GM18526 (cell line): ENCODE data around the gene CDH5.

Source experiments
- POLR2A ChIP-seq: IDR thresholded peaks from 3 replicates; pipeline ENCODE4 v1.6.1; 2011; ENCODE audit not compliant: insufficient read length; ENCODE audit errors: extremely low read depth

CDH5 gene

DNA sequence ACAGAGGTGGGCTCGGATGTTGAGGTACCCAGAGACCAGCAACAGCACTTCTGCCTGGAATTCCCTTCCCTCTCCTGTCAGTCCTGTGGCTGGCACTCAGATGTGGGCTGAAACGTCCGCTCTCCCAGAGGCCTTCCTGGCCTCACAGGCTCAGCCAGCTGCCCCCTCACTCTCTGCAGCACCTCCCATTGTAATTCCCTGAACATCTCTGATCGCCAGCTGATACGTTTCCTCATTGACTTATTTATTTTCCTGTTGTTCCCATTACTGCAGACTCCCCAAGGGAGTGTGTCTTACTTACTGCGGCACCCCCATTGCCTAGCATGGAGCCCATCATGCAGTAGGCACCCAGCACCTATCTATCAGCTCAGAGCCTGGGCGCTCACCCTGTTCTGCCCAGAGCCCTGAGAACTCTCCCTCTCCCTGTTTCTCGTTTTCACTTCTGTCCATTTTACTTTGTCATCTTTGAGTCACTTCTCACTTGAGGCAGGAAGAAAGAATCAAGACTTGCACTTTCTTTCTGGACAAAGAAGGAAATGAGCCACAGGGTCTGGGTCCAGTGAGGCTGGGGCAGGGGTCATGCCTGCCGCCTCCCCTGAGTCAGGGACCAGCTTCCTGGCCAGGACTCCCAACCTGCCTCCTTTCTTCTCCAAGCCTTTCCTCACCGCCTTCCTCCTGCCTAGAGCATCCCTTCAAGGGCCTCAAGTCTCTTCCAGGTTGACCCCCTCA lies 10.2 kb downstream of the CDH5 start:
- no peak for TF ChIP-seq POLR2A

DNA sequence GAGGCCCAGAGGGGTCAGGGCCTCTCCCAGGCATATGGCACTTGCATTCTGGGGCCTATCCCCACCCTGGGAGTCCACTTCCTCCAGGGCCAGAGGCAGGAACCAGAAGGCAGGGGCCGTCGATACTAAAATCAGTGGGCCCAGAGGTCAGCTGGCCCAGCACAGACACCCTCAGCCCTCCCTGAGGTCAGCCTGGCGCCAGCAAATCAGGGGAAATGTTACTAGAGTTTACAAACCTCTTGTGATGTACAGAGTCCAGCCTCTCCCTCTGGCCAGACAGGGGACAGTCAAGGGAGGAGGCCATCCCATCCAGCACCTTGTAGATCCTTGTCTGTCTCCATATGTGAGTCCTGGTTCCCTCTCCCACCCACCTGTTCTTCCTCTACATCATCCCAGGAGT lies 10.8 kb downstream of the CDH5 start:
- no peak for TF ChIP-seq POLR2A

DNA sequence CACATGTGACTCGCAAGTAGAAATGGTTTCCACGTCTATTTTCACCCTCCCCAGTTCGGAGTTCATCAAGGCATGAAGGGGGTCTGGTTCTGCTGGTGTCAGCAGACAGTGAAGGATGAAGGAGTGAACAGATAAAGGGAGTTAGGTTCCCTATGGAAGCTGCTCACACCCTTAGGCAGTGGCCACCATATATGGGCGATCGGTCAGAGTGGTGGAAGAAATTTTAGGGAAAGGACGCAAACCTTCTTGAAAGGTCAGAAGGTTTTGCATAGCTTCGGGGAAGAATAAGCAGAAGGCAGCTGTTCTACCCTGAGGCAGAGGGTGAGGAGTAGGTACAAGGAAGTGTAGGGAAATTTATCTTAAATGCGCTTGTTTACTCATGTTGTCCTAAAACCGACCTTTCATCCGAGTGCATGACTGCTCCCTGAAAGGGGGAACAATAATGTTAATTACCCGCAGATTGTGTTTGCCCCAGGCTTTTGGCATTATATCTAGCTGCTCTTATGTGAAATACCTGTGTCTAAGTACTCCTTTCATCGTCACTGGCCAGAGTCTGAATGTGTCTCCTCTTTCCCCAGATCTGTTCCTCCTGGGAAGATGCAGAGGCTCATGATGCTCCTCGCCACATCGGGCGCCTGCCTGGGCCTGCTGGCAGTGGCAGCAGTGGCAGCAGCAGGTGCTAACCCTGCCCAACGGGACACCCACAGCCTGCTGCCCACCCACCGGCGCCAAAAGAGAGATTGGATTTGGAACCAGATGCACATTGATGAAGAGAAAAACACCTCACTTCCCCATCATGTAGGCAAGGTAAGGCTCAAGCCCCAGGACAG lies 12.5 kb downstream of the CDH5 start:
- no peak for TF ChIP-seq POLR2A

DNA sequence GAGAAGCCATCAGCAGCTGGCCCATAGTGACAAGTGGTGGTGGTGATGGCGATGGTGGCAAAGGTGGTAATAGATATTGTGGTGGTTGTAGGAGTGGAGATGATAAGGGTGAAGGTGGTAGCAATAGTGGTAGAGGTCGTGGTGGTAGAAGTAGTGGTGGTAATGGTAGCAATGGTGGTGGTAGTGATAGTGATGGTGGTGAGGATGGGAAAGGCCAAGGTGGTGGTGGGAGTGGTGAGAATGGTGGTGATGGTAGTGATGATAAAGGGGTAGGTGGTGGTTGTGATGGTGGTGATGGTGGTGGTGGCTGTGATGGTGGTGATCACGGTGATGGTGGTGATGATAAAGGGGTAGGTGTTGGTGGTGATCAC lies 13.1 kb downstream of the CDH5 start:
- TF ChIP-seq POLR2A, result no peak

DNA sequence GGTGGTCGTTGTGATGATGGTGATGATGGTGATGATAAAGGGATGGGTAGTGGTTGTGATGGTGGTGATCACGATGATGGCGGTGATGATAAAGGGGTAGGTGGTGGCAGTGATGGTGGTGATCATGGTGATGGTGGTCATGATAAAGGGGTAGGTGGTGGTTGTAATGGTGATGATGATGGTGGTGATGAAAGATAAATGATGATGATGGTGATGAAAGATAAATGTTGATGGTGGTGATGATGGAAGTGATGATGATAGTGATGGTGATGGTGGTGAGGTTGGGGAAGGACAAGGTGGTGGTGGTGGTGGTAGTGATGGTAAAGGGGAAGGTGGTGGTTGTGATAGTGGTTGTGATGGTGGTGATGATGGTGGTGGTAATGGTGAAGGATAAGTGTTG lies 13.9 kb downstream of the CDH5 start:
- no peak for TF ChIP-seq POLR2A

DNA sequence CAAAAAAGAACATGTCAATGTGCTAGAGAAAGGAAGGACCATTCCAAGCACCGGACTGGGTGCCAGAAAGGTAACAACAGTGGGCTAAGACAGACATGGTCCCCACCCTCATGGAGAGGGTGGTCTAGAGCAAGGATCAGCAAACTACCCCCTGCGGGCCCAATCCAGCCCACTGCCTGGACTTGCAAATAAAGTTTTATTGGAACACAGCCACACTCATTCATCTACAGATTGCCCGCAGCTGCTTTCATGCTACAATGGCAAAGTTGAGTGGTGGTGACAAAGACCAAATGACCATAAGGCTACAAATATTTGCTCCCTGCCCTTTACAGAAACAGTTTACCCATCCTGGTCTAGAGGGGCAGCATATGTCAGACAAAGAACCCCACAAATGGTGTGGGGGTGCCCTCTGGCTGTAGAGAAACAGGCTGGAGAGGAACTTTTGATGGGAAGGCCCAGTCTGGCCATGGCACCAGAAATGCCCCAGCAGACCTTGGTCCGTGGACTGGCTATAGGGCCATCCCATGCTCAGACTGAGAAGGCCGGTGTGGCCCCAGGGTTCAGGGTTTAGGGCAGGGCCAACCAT lies 15.2 kb downstream of the CDH5 start:
- no peak for TF ChIP-seq POLR2A

DNA sequence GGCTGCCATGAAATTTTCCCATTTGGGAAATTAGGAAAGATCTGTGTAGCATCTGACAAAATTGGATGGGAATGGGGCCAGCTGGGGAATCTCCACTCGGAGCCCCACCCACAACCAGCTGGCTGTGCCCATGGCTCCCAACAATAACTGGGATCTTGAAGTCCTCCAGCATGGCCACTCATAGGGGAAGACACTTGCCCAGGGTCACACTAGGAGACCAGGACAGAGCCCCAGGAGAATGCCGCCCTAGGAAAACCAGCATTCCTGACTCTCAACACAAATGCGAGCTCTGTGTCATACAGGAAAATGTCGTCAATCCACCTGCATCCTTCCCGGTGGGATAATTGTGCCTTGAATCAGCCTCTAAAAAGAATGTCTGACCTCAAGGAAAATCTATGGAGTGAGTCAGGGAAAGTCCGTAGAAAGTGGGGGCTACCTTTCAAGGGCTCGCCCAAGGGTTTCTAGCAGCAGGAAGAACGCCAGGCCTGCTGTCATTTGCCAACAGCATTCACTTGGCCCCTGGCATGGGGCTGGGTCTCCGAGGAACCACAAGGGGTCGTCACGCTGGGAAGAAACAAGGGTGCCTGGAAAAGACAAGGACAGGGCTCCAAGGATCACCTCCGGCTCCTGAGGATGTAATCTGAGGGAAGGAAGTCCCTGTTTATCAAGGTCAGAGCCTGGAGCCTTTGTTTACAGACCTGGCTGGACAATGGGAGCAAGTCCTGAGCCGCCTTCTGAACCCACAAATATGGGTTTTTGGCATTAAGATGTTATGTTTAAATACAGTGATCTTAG lies 15.9 kb downstream of the CDH5 start:
- no peak for TF ChIP-seq POLR2A

DNA sequence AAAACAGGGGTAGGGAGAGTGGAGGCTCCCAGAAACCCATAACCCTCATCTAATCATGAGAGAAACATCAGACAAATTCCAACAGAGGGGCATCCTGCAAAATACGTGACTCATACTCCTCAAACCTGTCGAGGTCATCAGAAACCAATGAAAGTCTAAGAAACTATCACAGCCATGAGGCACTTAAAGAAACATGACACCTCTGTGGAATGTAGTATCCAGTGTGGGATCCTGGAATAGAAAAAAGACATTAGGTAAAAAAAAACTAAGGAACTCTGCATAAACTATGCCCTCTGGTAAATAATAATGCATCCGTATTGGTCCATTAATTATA lies 16.4 kb downstream of the CDH5 start:
- TF ChIP-seq POLR2A, result no peak

DNA sequence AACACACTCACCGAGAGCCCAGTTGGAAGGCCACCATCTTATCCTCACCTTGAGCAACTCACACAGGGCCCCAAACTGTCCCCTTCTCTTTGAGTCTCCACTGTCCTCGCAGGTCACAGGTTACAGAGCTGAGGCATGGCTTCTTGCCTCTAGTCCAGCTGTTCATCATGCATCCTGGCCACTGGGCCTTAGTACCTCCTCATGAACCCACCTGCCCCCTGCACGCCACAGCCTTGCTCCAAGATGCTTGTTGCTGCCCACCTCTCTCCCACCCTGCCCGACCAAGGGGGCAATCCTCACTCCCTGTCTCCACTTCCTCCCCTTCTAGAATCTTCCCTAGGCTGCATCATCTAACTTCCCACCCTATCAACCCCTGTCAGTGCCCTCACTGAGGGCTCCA lies 17.1 kb downstream of the CDH5 start:
- no peak for TF ChIP-seq POLR2A

DNA sequence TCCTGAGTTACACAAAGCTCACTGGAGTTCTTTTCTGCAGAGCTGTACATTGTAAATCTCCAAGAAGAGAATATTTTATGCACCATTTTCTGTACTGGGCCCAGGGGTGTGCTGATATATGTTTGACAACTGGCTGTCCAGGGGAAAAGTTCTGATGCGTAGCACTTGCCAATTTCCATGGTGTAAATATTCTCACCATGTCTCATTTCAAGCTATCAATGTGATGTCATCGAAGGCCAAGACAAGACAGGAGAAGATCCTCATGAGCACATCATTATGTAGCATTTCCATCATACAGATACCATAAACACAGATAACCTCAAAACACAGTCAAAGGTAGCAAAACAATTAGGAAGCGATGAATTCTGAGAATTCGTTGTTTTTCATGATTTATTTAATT lies 18.9 kb downstream of the CDH5 start:
- TF ChIP-seq POLR2A, result no peak

DNA sequence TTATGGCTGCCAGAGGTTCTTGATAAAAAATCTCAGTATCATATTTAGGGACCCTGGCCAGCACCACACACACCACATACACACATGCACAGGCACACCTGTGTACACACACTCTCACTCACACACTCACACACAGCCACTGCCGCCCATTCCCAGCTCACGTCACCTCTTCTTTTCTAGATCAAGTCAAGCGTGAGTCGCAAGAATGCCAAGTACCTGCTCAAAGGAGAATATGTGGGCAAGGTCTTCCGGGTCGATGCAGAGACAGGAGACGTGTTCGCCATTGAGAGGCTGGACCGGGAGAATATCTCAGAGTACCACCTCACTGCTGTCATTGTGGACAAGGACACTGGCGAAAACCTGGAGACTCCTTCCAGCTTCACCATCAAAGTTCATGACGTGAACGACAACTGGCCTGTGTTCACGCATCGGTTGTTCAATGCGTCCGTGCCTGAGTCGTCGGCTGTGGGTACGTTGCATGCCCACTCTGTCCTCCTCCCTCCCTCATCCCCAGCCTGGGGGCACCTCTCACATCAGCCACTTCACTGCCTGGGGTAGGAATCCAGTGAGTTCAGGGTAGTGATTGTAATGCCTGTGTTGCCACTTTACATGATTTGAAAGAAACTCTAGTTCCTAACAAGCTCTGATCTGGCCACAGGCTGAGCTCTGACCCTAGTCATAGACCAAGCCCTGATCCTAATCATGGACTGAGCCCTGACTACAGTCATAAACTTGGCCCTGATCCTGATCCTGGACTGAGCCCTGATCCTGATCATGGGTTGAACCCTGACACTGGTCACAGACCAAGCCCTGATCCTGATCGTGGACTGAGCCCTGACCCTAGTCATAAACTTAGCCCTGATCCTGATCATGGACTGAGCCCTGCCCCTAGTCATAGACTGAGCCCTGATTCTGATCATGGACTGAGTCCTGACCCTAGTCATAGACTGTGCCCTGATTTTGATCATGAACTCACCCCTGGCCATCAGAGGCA lies 20.4 kb downstream of the CDH5 start:
- no peak for TF ChIP-seq POLR2A

DNA sequence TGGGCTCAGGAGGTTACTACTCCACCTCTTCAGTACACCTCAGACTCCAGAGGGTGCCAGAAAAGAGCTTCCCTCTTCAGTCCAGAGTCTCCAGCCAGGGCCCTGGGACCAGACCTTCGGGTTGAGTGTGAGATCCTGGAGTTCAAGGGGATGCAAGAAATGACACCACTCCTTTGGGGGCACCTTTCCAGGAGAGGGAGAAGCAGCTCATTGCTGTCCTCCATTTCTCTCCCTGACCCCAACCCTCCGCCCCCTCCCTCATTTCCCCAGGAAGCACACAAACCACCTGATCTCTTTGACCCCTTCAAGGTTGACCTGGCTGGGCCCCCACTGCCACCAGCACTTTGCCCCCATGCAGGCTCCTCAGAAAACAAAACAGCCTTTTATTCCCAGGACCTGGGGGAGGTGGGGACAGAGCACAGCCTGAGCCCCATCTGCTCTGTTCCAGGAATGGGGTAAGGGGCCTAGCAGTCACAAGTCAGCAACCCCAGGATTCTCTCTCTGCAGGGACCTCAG lies 21.4 kb downstream of the CDH5 start:
- TF ChIP-seq POLR2A, result no peak

DNA sequence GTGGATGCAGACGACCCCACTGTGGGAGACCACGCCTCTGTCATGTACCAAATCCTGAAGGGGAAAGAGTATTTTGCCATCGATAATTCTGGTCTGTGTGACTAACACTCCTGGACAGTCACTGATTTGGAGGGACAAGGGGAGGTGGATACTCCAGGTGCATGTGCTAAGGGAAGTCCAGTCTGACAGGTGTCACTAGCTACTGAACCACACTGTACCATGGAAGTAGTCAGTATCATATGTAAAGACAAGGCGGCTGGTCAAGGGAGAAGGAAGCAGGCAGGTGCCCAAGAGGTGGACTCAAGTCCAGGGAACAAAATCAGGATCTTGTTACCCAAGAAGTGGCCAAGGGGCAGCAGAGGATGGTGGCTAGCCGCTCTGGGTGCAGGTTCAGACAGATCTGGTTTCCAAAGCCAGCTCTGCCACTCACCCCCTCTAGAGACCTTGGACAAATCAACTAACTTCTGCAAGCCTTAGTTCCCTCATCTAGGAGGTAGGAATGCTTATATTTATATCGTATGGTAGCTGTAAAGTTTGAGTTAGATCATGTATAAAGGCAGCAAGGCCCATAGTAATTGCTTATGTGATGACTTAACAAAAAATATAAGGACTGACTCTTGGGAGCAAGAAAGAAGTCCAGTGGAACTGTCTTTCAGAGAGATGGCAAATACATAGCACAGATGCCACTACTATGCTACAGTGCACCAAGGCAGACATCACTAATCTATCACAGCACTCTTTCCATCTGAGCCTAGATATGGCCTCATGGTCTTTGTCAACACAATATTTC lies 22.1 kb downstream of the CDH5 start:
- no peak for TF ChIP-seq POLR2A

DNA sequence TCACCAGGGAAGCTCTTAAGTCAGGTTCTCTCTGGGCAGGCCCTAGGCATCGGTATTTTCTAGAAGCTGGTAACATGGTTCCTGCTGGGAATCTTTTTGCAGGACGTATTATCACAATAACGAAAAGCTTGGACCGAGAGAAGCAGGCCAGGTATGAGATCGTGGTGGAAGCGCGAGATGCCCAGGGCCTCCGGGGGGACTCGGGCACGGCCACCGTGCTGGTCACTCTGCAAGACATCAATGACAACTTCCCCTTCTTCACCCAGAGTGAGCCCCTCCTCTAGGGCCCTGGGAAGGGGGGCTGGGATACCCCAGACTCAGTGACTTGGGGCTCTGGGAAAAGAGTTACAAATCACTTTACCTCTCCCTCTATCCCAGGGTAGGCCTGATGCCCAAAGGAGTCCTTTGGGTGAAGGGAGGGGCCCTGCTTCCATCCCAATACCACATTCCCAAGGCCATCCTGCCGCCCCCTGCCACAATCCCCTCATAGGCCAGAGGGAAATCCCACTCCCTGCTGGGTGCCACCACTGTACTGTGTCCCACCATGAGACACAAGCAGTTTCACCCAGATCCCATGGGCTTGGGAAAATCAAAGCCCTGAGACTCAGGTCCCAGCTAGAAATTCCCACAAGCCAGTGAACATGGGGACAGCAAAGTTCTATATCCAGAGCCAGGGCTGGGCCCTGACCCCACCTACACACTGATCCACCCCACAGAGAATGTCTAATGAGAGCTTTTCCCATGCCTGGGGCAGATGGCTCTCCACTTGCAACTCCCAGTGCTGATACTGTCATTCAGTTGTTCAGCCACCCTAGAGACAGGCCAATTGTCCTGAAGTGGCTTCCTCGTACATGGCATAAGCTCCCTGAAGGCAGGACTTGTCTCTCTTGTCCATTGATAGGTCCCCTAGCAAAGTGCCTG lies 23.0 kb downstream of the CDH5 start:
- no peak for TF ChIP-seq POLR2A
